Retinal pigment epithelial cell (primary cell): ENCODE measurements around the gene ZEB2.
A peak's percentile ranks its signal among the peaks of the same experiment; 100 is the strongest.

Experiments used
- DNase-seq: peaks from one replicate; pipeline ENCODE4 v3.0.0-alpha.2; 2010; ENCODE audit warnings: low read depth
- H3K4me3 ChIP-seq: 2 replicates; pipeline ENCODE4 v1.5.1; 2011; ENCODE audit warnings: mild to moderate bottlenecking, low read length, control low read depth, moderate library complexity
- CTCF ChIP-seq: conservative IDR thresholded peaks from 2 replicates; pipeline ENCODE4 v1.5.1; 2011; ENCODE audit warnings: low read depth, low read length, control low read depth, inconsistent platforms

Gene ZEB2

GRCh38 chr2:144434425-144435222 is 85.3 kb downstream of the ZEB2 start:
- DNase-seq, result no peak
- no peak for TF ChIP-seq CTCF
- no peak overlapping the region for H3K4me3 ChIP-seq

- H3K4me3 ChIP-seq, result no peak overlapping the region
- no peak for DNase-seq
- TF ChIP-seq CTCF, result no peak
Observed at GRCh38 chr2:144432921-144433320, 87.0 kb downstream of the ZEB2 start.

- TF ChIP-seq CTCF, result no peak
- no peak for DNase-seq
- H3K4me3 ChIP-seq, result no peak overlapping the region
Observed at GRCh38 chr2:144431998-144432397, 87.9 kb downstream of the ZEB2 start.

- peak overlapping the region; percentile 7 for H3K4me3 ChIP-seq
- DNase-seq, result no peak
- no peak for TF ChIP-seq CTCF
Observed at GRCh38 chr2:144431392-144431783, 88.5 kb downstream of the ZEB2 start.

GRCh38 chr2:144430722-144431391 is 89.1 kb downstream of the ZEB2 start:
- no peak for TF ChIP-seq CTCF
- DNase-seq, result peak; percentile 84
- H3K4me3 ChIP-seq, result peak overlapping the region; percentile 7

GRCh38 chr2:144429396-144430112 is 90.4 kb downstream of the ZEB2 start:
- DNase-seq, result no peak
- no peak for TF ChIP-seq CTCF

More at GRCh38 chr2:144429396-144430112, 90.4 kb downstream of the ZEB2 start:
- H3K4me3 ChIP-seq, result no peak overlapping the region
